Naive B cell (primary cell): ENCODE measurements around the gene RASA3. TPM values are rescaled to one million over a fixed set of nuclear protein-coding genes. Genes with fewer than 3 reads are reported as not detected.

Experiments used
- ATAC-seq, 2 donors: fragments of 150-1000 bp; cut with Tn5 transposase; 2 replicates each; pipeline ENCODE4 v1.10.0; 2021; ENCODE audit warnings: low read depth in 2 of 2, mild to moderate bottlenecking in 2 of 2, moderate library complexity in 2 of 2
- DNase-seq: peaks from one replicate; pipeline ENCODE4 v3.0.0; 2022
- H3K27ac Mint-ChIP-seq, 6 donors: one replicate each; pipeline ENCODE4 v1.8.0; 2020 to 2022; ENCODE audit warnings: mild to moderate bottlenecking in 6 of 6, mixed read lengths in 6 of 6, moderate library complexity in 5 of 6, inconsistent platforms in 2 of 6
- H3K27me3 Mint-ChIP-seq, 3 donors: one replicate each; pipeline ENCODE4 v1.8.0; 2021 to 2022; ENCODE audit warnings: mixed read lengths in 3 of 3, mild to moderate bottlenecking in 1 of 3
- H3K36me3 Mint-ChIP-seq, 2 donors: one replicate each; pipeline ENCODE4 v1.8.0; 2020 to 2022; ENCODE audit warnings: mixed read lengths in 2 of 2, inconsistent platforms in 1 of 2, mild to moderate bottlenecking in 1 of 2
- H3K4me1 Mint-ChIP-seq, 3 donors: one replicate each; pipeline ENCODE4 v1.8.0; 2020 to 2022; ENCODE audit warnings: mixed read lengths in 3 of 3, inconsistent platforms in 1 of 3, mild to moderate bottlenecking in 1 of 3, moderate library complexity in 1 of 3
- H3K4me3 Mint-ChIP-seq, 8 donors: one replicate each; pipeline ENCODE4 v1.8.0; 2020 to 2022; ENCODE audit warnings: mild to moderate bottlenecking in 8 of 8, mixed read lengths in 8 of 8, moderate library complexity in 8 of 8, inconsistent platforms in 2 of 8
- H3K9me3 Mint-ChIP-seq, 7 donors: one replicate each; pipeline ENCODE4 v1.8.0; 2020 to 2022; ENCODE audit warnings: mixed read lengths in 7 of 7, mild to moderate bottlenecking in 5 of 7, inconsistent platforms in 2 of 7, moderate library complexity in 1 of 7
- polyA plus RNA-seq, 6 donors: library from polyadenylated mRNA; unstranded; fragments of 300-500 nt; fragmentation: Illumina TruSeq; gene quantifications; one replicate each; pipeline ENCODE4 v1.2.3, GENCODE V29; 2021; ENCODE audit warnings: low read depth in 6 of 6

The RASA3 gene
- polyA plus RNA-seq, 6 donors from 2014 or later = 17.1 to 41.9 (median 28.8) TPM

- Mint-ChIP-seq H3K27ac (peak overlapping the region in 1 of 6 donors; percentile 72), H3K27me3 (no peaks in the 10 kb centered on the region), H3K4me3 (no peak overlapping the region), H3K9me3 (peaks cover 6 to 13% (median 10%) of the 10 kb centered on the region in 7 donors), H3K36me3 (peaks cover 0 to 30% of the 10 kb centered on the region in 2 donors), H3K4me1 (peaks cover 0 to 14% (median 10%) of the 10 kb centered on the region in 3 donors)
- ATAC-seq = no peak
- no peak for DNase-seq
Measured at GRCh38 chr13:113954046-113954835, 178.2 kb downstream of the RASA3 start.

GRCh38 chr13:113953561-113953960 lies 178.9 kb downstream of the RASA3 start:
- no peak for DNase-seq
- peak overlapping the region in 1 of 6 donors; percentile 26 for H3K27ac Mint-ChIP-seq
- no peaks in the 10 kb centered on the region for H3K27me3 Mint-ChIP-seq
- H3K4me3 Mint-ChIP-seq = no peak overlapping the region
- peaks cover 0 to 25% of the 10 kb centered on the region in 2 donors for H3K36me3 Mint-ChIP-seq
- no peak for ATAC-seq
- peaks cover 0 to 12% (median 4%) of the 10 kb centered on the region in 7 donors for H3K9me3 Mint-ChIP-seq
- peaks cover under 1 to 14% (median 10%) of the 10 kb centered on the region in 3 donors for H3K4me1 Mint-ChIP-seq

GRCh38 chr13:113952983-113953520 lies 179.4 kb downstream of the RASA3 start:
- Mint-ChIP-seq H3K4me1 (peaks cover 5 to 14% (median 10%) of the 10 kb centered on the region in 3 donors), H3K36me3 (peaks cover 0 to 25% of the 10 kb centered on the region in 2 donors), H3K27ac (peak overlapping the region in 1 of 6 donors; percentile 26), H3K4me3 (no peak overlapping the region), H3K9me3 (peaks cover 0 to 12% (median 3%) of the 10 kb centered on the region in 7 donors), H3K27me3 (no peaks in the 10 kb centered on the region)
- DNase-seq (no peak), ATAC-seq (no peak)

- no peak for ATAC-seq
- no peak for DNase-seq
Measured at GRCh38 chr13:113952151-113952982, 180.1 kb downstream of the RASA3 start.

GRCh38 chr13:113951246-113951999 lies 181.0 kb downstream of the RASA3 start:
- Mint-ChIP-seq H3K36me3 (peaks cover 0 to 19% of the 10 kb centered on the region in 2 donors), H3K27ac (peak overlapping the region in 2 of 6 donors; percentile 20 to 41), H3K4me1 (peaks cover 6 to 15% (median 8%) of the 10 kb centered on the region in 3 donors), H3K9me3 (peaks cover 0 to 12% (median 2%) of the 10 kb centered on the region in 7 donors), H3K27me3 (no peaks in the 10 kb centered on the region), H3K4me3 (peak overlapping the region in 5 of 8 donors; percentile 32 to 69 (median 57))
- ATAC-seq = peak; percentile 80 to 85
- DNase-seq = peak; percentile 66

More at GRCh38 chr13:113952151-113952982, 180.1 kb downstream of the RASA3 start:
- Mint-ChIP-seq H3K27ac (no peak overlapping the region), H3K36me3 (peaks cover 0 to 25% of the 10 kb centered on the region in 2 donors), H3K4me3 (no peak overlapping the region), H3K9me3 (peaks cover 0 to 12% (median 2%) of the 10 kb centered on the region in 7 donors), H3K4me1 (peaks cover 6 to 14% (median 8%) of the 10 kb centered on the region in 3 donors), H3K27me3 (no peaks in the 10 kb centered on the region)

GRCh38 chr13:113950451-113951245 lies 181.8 kb downstream of the RASA3 start:
- Mint-ChIP-seq H3K9me3 (peaks cover 0 to 8% (median 0%) of the 10 kb centered on the region in 7 donors), H3K4me1 (peaks cover 6 to 15% (median 8%) of the 10 kb centered on the region in 3 donors), H3K4me3 (peak overlapping the region in 3 of 8 donors; percentile 32 to 57 (median 56)), H3K36me3 (peaks cover 0 to 12% of the 10 kb centered on the region in 2 donors), H3K27ac (peak overlapping the region in 1 of 6 donors; percentile 32), H3K27me3 (no peaks in the 10 kb centered on the region)
- DNase-seq (no peak), ATAC-seq (peak; percentile 20 to 22)

GRCh38 chr13:113949546-113949945 lies 182.9 kb downstream of the RASA3 start:
- Mint-ChIP-seq H3K4me1 (peaks cover 6 to 15% (median 8%) of the 10 kb centered on the region in 3 donors), H3K4me3 (no peak overlapping the region), H3K36me3 (peaks cover 0 to under 1% of the 10 kb centered on the region in 2 donors), H3K27me3 (no peaks in the 10 kb centered on the region), H3K27ac (no peak overlapping the region), H3K9me3 (no peaks in the 10 kb centered on the region)
- ATAC-seq (no peak), DNase-seq (no peak)

GRCh38 chr13:113948034-113948742 lies 184.2 kb downstream of the RASA3 start:
- peaks cover 6 to 15% (median 8%) of the 10 kb centered on the region in 3 donors for H3K4me1 Mint-ChIP-seq
- no peaks in the 10 kb centered on the region for H3K27me3 Mint-ChIP-seq
- ATAC-seq (peak in 1 of 2 donors; percentile 40), DNase-seq (no peak)
- H3K9me3 Mint-ChIP-seq = no peaks in the 10 kb centered on the region
- H3K27ac Mint-ChIP-seq = peak overlapping the region in 4 of 6 donors; percentile 43 to 71 (median 61)
- no peaks in the 10 kb centered on the region for H3K36me3 Mint-ChIP-seq
- no peak overlapping the region for H3K4me3 Mint-ChIP-seq

- Mint-ChIP-seq H3K4me3 (no peak overlapping the region), H3K27me3 (no peaks in the 10 kb centered on the region), H3K36me3 (no peaks in the 10 kb centered on the region), H3K4me1 (peaks cover 6 to 15% (median 8%) of the 10 kb centered on the region in 3 donors), H3K9me3 (no peaks in the 10 kb centered on the region), H3K27ac (peak overlapping the region in 3 of 6 donors; percentile 54 to 66 (median 56))
- DNase-seq = no peak
- ATAC-seq = no peak
Measured at GRCh38 chr13:113947311-113948033, 185.0 kb downstream of the RASA3 start.

- ATAC-seq = no peak
- Mint-ChIP-seq H3K4me1 (peaks cover 6 to 15% (median 8%) of the 10 kb centered on the region in 3 donors), H3K4me3 (peak overlapping the region in 1 of 8 donors; percentile 40), H3K27me3 (peaks cover 0 to 8% (median 0%) of the 10 kb centered on the region in 3 donors), H3K27ac (peak overlapping the region in 3 of 6 donors; percentile 60 to 75 (median 71)), H3K36me3 (no peaks in the 10 kb centered on the region), H3K9me3 (no peaks in the 10 kb centered on the region)
- no peak for DNase-seq
Measured at GRCh38 chr13:113946409-113947181, 185.8 kb downstream of the RASA3 start.
